Stimulated activated naive CD8-positive, alpha-beta T cell treated with anti-CD3 and anti-CD28 coated beads, Interleukin-15, amount 100 ng/mL, for 72 hours (primary cell): ENCODE measurements around the gene HMGCL.
A peak's percentile ranks its signal among the peaks of the same experiment; 100 is the strongest.

Experiments used
- ATAC-seq: fragments of 150-1000 bp; cut with Tn5 transposase; 2 replicates; pipeline ENCODE4 v1.10.0; 2021; ENCODE audit warnings: mild to moderate bottlenecking, moderate library complexity
- DNase-seq, 2 donors: peaks; one replicate each; pipeline ENCODE4 v3.0.0; 2021 to 2022
- H3K27ac Mint-ChIP-seq, 2 donors: one replicate each; pipeline ENCODE4 v1.8.0; 2022; ENCODE audit warnings: mild to moderate bottlenecking in 2 of 2, mixed read lengths in 2 of 2, moderate library complexity in 2 of 2
- H3K27me3 Mint-ChIP-seq: one replicate; pipeline ENCODE4 v1.8.0; 2022; ENCODE audit warnings: mixed read lengths
- H3K4me1 Mint-ChIP-seq: one replicate; pipeline ENCODE4 v1.8.0; 2022; ENCODE audit warnings: mild to moderate bottlenecking, mixed read lengths
- H3K4me3 Mint-ChIP-seq, 2 donors: one replicate each; pipeline ENCODE4 v1.8.0; 2022; ENCODE audit warnings: mild to moderate bottlenecking in 2 of 2, mixed read lengths in 2 of 2, moderate library complexity in 1 of 2
- H3K9me3 Mint-ChIP-seq, 2 donors: one replicate each; pipeline ENCODE4 v1.8.0; 2022; ENCODE audit warnings: mixed read lengths in 2 of 2

Gene HMGCL

DNA sequence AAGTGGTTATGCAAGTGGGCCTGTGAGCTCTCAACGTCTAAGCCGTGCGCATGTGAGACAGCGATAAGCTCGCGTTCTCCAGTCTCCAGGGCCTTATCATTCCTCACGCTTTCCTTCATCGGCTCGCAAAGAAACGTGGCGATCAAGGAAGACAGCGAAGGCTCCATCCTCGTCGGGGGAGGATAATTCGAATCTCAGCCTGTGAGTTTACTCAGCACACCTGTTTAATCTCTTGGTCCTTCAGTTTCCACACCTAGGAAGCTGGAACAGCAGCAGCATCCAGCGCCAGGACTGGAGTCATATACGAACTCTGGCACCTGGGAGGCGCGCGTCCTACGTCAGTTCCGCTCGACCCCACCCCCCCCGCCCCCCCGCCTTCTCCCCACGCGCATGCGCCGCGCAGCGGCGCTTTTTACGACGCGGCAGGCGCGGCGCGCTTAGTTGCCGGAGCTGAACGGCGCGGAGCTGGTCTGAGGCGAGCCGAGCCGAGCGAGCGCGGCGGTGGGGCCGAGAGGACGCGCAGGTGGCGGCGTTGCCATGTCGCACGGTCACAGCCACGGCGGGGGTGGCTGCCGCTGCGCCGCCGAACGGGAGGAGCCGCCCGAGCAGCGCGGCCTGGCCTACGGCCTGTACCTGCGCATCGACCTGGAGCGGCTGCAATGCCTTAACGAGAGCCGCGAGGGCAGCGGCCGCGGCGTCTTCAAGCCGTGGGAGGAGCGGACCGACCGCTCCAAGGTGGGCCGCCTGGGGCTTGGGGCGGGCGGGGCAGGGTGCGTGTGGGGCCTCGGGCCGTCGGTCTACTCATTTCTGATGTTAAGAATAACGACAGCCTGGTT lies 47.0 kb downstream of the HMGCL start, which contains the start of gene PITHD1:
TSS of gene PITHD1 (plus strand) at position 440 of the 836 bp plus-strand sequence. CDS start at position 538, 98 bp downstream.
- Mint-ChIP-seq H3K27me3 (no peaks in the 10 kb centered on the region), H3K4me1 (peaks cover 62% of the 10 kb centered on the region), H3K4me3 (peak within 1 kb of the TSS; percentile 89 to 96), H3K27ac (peak within 1 kb of the TSS; percentile 93 to 97), H3K9me3 (no peaks in the 10 kb centered on the region)
- ATAC-seq (peak; percentile 92), DNase-seq (peak; percentile 85 to 86)

DNA sequence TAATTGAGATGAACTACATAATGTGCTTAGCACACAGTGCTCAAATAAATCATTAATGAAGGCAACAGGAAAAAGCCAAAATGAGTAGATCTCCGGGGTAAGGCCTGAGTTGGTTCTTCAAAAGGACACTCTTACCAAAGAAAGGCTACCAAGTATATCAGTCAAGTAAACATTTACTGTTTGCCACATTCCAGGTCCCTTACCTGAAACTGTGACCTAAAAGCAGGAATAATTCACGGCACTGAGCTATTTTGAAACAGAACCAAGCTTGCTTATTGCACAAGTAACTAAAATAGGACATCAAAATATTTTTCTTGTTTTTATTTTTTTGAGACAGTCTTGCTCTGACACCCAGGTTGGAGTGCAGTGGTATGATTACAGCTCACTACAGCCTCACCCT lies 49.0 kb downstream of the HMGCL start:
- H3K4me3 Mint-ChIP-seq: peak overlapping the region; percentile 21 to 22
- no peak overlapping the region for H3K27ac Mint-ChIP-seq
- DNase-seq (no peak), ATAC-seq (no peak)
- H3K27me3 Mint-ChIP-seq: no peaks in the 10 kb centered on the region
- no peaks in the 10 kb centered on the region for H3K9me3 Mint-ChIP-seq
- H3K4me1 Mint-ChIP-seq: peaks cover 61% of the 10 kb centered on the region

DNA sequence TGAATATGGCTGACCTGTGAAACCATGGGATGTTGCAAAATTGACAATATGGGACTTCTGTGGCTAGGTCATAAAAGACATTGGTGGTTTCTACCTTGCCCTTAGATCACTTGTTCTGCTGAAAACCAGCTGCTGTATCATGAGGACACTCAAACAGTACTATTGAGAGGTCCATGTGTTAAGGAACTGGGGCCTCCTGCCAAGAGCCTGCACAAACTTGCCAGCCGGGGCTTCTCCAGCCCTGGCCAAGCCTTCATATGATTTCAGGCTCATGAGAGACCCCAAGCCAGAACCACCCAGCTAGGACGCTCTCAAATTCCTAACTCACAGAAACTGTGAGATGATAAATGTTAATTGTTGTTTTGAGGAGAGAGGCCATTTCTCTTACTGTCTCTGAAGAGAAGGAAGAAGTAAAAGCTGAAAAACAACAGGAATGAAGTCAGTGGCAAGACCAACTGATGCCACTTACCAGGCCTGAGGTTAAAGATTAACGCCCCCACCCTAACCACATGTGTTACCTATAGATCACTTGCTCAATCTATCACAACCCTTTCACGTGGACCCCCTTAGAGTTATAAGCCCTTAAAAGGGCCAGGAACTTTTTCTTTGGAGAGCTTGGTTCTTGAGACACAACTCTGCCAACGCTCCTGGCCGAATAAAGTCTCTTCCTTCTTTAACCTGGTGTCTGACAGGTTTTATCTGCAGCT lies 50.9 kb downstream of the HMGCL start:
- Mint-ChIP-seq H3K4me3 (no peak overlapping the region), H3K27ac (no peak overlapping the region)
- no peak for DNase-seq

DNA sequence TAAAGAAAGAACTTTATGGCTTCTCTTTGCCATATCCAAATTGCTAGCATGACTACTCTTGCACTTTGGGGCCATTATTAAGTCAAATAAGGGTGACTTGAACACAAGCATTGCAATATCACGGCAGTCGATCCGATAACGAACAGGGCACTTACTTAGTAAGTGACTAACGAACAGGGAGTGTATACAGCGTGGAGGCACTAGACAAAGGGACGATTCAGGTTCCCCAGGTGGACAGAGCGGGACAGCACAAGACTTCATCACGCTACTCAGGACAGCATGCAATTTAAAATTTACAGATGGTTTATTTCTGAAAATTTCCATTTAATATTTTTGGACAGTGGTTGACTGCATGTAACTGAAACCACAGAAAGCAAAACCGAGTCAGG lies 52.4 kb downstream of the HMGCL start:
- peaks cover 43% of the 10 kb centered on the region for H3K4me1 Mint-ChIP-seq
- H3K27ac Mint-ChIP-seq: peak overlapping the region in 1 of 2 donors; percentile 17
- H3K9me3 Mint-ChIP-seq: no peaks in the 10 kb centered on the region
- H3K4me3 Mint-ChIP-seq: no peak overlapping the region
- H3K27me3 Mint-ChIP-seq: no peaks in the 10 kb centered on the region
- no peak for ATAC-seq
- DNase-seq: no peak

More for the DNA sequence above, 50.9 kb downstream of the HMGCL start:
- Mint-ChIP-seq H3K4me1 (peaks cover 50% of the 10 kb centered on the region), H3K9me3 (no peaks in the 10 kb centered on the region), H3K27me3 (no peaks in the 10 kb centered on the region)
- ATAC-seq: no peak

- Mint-ChIP-seq H3K9me3 (no peaks in the 10 kb centered on the region), H3K4me1 (peaks cover 38% of the 10 kb centered on the region), H3K4me3 (no peak overlapping the region), H3K27ac (no peak overlapping the region), H3K27me3 (no peaks in the 10 kb centered on the region)
- ATAC-seq (peak; percentile 92), DNase-seq (peak; percentile 82 to 83)
Observed at GRCh38 chr1:23772049-23772853, 53.0 kb downstream of the HMGCL start.

GRCh38 chr1:23768733-23769132 lies 56.5 kb downstream of the HMGCL start:
- peaks cover 10% of the 10 kb centered on the region for H3K4me1 Mint-ChIP-seq
- ATAC-seq: no peak
- no peak overlapping the region for H3K27ac Mint-ChIP-seq
- no peaks in the 10 kb centered on the region for H3K9me3 Mint-ChIP-seq
- no peak for DNase-seq
- no peak overlapping the region for H3K4me3 Mint-ChIP-seq
- H3K27me3 Mint-ChIP-seq: no peaks in the 10 kb centered on the region

- DNase-seq (no peak), ATAC-seq (no peak)
- Mint-ChIP-seq H3K27ac (peak overlapping the region in 1 of 2 donors; percentile 48), H3K4me1 (no peaks in the 10 kb centered on the region), H3K4me3 (no peak overlapping the region), H3K27me3 (no peaks in the 10 kb centered on the region), H3K9me3 (no peaks in the 10 kb centered on the region)
Observed at GRCh38 chr1:23763041-23763577, 62.1 kb downstream of the HMGCL start.

DNA sequence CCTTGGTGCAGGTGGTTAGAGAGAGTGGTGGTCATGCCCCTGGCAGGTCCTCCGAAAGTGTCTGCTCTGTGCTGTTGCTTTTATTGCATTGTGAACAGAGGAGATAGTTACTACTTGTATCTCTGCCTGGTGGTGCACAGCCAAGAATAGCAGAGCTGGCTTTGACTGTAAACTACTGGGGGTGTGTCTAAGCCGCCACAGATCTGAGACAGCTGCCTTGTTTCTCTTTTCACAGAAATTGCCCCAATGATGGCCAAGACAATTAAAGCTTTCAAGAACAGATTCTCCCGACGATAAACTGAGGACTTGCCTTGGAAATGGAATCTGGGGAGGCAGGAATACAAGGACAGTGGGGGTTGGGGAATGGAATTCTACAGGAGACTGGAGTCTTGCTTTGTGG lies 66.0 kb downstream of the HMGCL start:
- H3K9me3 Mint-ChIP-seq: no peaks in the 10 kb centered on the region
- no peaks in the 10 kb centered on the region for H3K27me3 Mint-ChIP-seq
- no peak overlapping the region for H3K27ac Mint-ChIP-seq
- H3K4me3 Mint-ChIP-seq: no peak overlapping the region
- DNase-seq (no peak), ATAC-seq (no peak)
- H3K4me1 Mint-ChIP-seq: no peaks in the 10 kb centered on the region

GRCh38 chr1:23757812-23758211 lies 67.4 kb downstream of the HMGCL start:
- H3K27me3 Mint-ChIP-seq: no peaks in the 10 kb centered on the region
- H3K4me3 Mint-ChIP-seq: no peak overlapping the region
- no peaks in the 10 kb centered on the region for H3K4me1 Mint-ChIP-seq
- no peak for DNase-seq
- no peak for ATAC-seq
- no peaks in the 10 kb centered on the region for H3K9me3 Mint-ChIP-seq
- H3K27ac Mint-ChIP-seq: no peak overlapping the region

GRCh38 chr1:23756676-23757075 lies 68.6 kb downstream of the HMGCL start:
- no peak overlapping the region for H3K27ac Mint-ChIP-seq
- no peaks in the 10 kb centered on the region for H3K27me3 Mint-ChIP-seq
- no peaks in the 10 kb centered on the region for H3K9me3 Mint-ChIP-seq
- ATAC-seq (no peak), DNase-seq (no peak)
- no peak overlapping the region for H3K4me3 Mint-ChIP-seq
- no peaks in the 10 kb centered on the region for H3K4me1 Mint-ChIP-seq

DNA sequence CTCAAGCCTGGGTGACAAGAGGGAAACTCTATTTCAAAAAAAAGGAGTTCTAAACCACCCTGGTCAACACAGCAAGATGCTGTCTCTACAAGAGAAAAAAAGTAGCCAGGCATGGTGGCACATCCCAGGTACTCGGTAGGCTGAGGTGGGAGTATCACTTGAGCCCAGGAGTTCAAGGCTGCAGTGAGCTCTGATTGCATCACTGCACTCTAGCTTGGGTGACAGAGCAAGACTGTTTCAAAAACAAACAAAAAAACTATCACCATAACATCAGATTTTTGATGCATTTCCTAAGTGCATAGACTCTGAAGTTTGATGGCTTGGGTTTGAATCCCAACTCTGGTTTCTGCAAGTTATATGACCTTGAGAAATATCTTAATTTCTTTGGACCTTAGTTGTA lies 72.3 kb downstream of the HMGCL start:
- H3K4me3 Mint-ChIP-seq: no peak overlapping the region
- peaks cover 20% of the 10 kb centered on the region for H3K4me1 Mint-ChIP-seq
- no peak overlapping the region for H3K27ac Mint-ChIP-seq
- no peaks in the 10 kb centered on the region for H3K9me3 Mint-ChIP-seq
- H3K27me3 Mint-ChIP-seq: no peaks in the 10 kb centered on the region
- ATAC-seq: no peak
- DNase-seq: no peak
